Stimulated activated CD8-positive, alpha-beta memory T cell treated with anti-CD3 and anti-CD28 coated beads, Interleukin-2, amount 100 ng/mL, for 1 hour (primary cell): ENCODE data around the gene MAST4.

Experiments
- DNase-seq, 2 donors: peaks; one replicate each; pipeline ENCODE4 v3.0.0-alpha.2; 2020; ENCODE audit warnings: low read depth in 2 of 2

MAST4 gene

DNA sequence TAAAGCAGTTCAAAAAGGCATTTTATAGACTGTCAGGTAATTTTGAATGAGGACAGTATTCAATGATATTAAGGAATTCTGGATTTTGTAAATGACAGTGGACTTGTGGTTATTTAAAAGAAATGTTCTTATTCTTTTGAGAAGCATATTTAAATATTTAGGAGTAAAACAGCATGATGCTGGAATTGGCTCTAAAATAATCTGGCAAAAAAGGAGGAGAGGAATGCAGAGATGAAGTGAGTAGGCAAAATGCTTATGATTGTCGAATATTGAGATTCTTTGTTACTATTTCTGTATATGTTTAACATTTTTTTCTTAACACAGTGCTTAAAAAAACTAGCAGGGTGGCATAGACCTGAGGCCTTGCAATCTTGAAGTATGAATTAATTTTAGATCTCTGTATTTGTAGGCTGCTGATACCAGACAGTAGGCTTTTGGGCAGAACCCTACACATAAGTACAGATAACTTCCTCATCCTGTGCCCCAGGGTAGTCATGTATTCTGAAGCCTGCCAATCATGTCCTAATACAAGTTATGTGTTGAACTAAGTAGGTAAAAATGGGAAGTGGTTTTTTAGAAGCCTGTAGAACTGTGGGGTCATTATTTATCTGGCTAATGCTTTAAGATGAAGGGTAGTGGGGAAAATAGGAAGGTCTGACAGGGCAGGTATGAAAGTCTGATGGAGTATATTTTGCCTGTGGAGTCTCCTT, 591.0 kb downstream of the MAST4 start:
- no peak for DNase-seq

DNA sequence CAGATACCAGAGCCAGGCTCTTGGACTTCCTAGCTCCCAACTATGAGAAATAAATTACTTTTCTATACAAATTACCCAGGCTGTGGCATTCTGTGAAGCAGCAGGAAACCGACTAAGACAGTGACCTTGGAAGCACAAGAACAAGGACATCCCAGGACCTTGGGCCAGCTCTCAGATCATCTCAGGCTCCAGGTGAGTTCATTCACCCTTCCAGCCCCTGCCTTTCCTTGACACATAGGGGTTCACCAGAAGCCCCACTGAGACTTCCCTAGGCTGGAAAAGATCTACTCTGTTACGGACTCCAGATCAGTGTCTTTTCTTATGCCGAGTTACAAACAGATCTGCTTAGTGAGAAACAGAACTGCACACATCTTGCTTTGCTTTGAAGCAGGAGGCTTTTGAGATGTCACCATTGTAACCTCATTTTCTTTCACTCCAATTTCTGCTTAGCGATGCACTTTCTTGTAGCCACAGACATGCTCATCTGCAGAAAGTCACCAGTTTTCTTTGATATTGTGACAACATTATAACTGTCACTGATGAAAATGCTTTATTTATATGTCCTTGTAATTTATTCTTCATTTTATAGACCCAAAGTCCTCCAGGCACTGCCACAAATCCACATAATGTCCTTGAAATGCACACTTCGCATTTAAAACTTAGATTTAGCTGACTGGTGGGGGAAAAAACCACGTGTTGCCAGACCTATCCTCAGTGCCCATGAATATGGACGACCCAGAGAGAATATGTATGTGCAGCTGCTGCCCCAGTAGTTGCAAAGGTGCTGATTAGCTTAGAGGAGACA, 592.3 kb downstream of the MAST4 start:
- no peak for DNase-seq

DNA sequence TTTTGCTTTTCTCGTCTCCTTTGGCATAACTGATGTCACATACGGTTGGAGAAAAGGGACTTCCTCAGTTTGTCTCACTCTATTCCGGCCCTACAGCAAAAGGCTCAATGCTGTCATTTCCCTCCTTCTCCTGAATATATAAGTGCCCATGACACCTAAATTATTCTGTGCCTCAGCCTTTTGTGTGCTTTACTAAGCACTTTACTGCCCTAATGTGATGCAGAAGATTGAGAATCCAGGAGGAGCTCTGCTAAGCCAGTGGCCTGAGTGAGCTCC, 592.8 kb downstream of the MAST4 start:
- DNase-seq, result no peak

DNA sequence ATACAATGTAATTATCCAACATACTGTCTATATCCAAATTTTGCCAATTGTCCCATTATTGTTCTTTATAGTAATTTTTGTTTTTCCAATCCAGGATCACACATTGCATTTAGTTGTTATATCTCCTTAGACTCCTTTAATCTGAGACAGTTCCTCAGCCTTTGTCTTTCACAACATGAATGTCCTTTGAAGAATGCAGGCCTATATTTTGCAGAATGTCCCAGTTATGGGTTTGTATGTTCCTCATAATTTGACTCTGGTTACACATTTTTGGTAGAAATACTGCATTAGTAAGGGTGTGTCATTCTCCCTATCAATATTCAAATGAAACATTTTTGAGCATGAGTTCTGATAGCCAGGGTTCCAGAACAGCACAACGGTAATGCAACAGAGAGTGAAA, 593.7 kb downstream of the MAST4 start:
- DNase-seq, result no peak

DNA sequence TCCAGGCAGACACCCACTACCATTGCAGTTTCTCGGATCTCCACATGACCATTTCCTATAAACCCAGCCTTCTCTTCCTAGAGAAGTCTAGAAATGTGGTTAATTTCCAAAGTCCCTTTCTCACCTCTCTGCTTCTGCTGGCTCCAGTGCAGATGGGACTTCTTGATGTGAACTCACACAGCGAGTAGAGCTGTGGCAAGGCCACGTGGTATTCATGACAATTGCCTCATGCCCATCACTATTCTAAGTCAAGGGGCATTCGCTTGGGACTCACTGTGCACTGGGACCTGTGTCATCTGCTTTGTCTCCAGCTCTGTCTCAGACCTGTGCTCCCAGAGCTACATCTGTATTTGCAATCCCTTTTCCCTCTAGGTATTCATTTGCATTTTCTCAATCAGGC, 594.2 kb downstream of the MAST4 start:
- DNase-seq, result no peak

DNA sequence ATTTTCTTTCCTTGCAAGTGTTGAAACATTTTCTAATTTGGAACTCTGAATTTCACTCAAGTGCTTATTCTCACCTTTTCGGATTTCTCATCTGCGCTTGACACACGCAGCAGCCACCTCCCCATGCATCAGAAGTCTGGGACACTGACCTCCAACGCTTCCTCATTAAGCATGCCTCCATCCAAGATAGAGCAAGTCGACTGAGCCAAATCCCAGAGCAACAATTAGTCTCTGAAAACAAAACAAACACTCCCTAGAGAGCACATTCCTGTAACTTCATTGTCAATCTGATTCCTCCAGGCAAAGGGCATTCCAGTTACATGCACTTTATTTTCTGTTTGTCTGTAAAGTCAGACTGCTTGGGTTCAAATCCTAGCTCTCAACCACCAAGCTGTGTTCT, 594.7 kb downstream of the MAST4 start:
- no peak for DNase-seq

DNA sequence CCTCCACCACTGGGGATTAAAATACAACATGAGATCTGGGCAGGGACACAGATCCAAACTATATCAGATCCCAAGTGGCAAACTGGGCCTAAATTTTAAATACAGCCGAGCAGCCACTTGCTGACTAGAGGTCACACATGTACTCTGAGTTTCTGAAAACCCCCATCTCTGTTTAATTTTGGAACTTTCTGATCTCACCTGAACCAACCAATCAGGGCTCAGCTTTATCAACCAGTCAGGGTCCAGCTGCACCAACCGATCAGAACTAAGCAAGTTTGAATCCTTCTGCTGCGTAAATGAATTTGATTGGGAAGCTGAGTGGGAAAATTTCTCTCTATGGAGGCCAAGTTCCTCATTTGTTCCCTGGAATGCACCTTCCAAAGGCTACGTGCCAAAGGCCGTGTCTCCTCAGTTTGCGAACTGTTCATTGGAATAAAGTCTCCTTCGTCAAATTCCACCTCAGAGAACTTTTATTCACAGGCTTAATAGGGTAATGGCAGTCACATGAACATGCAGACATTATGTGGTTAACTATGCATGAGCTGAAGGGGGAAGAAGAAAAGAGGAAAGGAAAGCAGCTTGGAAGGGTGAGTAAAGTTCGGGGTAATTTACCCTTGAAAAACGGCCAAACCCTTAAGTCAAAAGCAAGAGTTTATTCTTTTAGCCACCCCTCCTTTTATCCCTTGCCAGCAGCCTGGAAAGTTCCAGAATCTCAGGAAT, 596.7 kb downstream of the MAST4 start:
- DNase-seq, result no peak

DNA sequence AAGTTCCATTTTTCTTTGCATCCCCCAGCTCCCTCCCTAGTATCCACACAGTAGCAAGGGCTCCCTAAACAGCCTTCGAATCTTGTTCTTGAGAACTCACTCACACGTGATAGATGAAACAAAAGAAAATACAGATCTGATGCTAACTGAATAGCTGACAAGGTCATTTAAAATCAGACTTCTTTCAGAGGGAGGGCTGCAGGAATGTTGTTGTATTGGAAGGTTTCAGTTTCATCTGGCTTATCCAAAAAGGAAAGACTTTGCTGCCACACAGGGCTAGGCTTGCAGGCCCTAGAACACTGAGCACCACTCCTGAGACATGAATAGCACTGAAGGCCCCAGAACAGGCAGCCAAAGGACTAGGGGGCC, 597.2 kb downstream of the MAST4 start:
- DNase-seq, result no peak

DNA sequence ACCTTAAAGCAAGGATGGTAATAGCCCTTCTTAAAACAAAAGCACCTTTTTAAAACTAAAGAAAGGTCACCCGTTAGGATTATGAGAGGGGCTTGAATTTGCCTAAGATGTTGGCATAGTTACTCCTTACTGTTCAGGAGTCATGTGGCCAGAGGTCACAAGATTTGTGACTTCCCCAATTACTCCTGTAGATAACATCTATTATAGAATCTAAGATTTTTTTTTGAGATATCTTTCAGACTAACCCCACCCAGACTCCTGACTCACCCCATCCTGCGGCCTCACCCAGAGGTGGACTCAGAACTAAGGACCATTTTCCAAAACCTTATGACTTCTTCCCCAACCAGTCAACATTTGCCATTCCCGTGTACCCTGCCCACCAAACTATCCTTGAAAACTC, 598.0 kb downstream of the MAST4 start:
- no peak for DNase-seq

DNA sequence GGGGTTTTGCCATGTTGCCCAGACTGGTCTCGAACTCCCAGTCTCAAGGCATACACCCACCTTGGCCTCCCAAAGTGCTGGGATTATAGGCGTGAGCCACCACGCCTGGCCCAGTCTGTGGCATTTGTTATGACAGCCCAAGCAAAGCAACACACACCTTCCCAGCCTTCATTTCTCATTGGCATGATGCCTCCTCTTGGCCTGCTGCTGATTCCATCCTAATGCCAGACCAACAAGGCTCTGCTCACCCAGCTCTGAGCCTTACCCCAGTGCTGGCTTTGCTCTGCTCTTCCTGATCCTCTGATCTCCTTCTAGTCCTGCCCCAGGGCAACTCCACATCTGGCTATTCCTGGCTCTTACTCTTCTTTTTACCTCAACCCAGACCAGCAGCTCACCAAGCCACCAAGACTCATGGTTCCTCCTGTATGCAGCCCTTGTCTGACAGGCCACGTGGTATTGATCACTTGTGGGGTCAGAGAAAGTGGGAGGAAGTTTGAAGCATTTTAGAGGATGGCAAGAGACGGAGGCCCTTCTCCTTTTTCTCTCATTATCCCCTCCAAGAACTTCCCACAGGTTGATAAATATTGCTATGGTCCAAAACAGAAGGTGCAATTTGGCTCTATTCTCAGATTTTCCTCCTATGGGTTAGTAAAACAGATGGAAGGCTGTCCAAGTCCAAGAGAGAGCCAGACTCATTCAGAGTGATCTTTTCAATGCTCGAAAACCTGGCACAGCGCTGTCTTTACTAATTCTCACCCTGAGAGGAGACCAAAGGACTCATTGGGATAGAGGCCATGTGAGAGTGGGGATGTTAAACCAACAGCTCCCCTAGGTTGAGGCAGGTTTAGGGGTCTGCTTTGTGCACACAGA, 599.4 kb downstream of the MAST4 start:
- DNase-seq, result no peak

DNA sequence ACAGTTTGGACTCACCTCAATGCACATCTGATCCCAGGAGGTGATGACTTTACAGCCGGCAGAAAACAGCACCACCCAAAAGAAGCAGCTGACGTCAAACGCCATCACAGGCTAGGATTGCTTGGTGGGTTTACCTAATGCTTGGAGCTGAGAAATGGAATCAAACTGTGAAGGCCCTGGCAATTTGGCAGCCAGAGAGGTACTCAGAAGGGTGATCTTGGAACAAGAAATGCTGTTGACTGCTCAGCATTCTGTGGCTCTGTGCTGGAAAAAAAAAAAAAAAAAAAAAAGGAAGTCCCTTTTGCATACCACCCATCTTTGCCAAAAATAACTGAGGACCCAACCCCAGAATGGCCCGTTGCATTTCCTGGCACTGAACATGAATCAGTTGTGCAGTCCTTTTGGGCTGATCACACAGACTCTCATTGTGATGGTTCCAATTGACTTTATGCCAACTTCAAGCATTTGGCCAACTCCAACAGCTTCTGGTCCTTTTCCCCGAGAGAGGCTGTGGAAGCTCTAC, 600.4 kb downstream of the MAST4 start, which contains the start of gene CD180:
TSS of gene CD180 (minus strand) at position 263 of the 523 bp plus-strand sequence. CDS start at position 105, 158 bp downstream.
- DNase-seq, result no peak

DNA sequence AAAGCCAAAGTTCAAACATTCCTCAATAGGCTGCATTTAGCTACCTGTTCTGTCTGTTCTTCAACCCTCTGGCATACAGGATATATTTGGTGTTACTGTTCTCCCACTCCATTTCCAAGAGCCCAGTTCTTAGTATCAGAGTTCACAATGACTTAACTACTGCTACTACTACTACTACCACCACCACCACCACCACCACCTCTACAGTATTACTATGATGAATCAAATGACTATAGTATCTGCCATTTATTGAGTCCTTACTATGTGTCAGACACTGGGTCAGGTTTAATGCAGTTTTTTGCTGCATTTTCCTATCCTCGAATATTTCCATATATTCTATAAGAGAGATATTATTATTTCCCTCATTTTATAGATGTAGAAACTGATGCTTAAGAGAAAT, 601.3 kb downstream of the MAST4 start:
- DNase-seq, result no peak

DNA sequence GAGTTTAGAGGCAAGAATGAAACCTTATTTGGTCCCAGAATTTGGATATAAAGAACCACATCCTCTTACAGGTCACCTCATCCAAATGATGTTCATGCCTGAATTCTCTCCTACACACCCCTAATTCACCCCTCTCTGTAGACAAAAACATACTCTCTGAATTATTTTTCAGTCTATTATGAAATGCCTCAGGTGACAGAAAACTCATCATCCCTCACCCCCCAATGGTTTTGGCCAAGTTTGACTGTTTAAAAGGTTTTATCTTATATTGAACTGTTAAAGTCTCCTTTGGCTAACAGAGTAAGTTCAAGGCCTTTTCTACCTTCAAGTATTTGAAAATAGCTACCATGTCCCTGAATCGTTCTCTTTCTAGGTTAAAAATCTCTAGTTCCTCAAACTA, 602.7 kb downstream of the MAST4 start:
- DNase-seq, result no peak

DNA sequence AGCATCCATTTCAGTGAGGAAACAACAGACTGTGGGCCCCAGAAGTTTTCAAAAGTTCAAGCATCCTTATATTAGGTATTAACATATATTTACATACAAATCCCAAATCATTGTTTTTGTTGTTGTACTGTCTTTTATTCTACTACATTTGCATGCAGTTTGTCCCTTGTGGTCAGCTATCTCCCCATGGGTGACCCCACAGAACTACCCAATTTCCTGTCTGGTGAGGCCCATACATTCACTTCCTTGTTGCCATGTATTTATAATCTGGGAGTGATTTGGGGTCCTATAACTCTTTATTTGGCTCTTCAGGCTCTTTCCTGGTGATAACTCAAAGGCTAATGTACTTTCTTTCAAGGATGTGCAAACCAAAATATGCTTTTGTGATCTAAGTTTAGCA, 603.7 kb downstream of the MAST4 start:
- DNase-seq, result no peak

DNA sequence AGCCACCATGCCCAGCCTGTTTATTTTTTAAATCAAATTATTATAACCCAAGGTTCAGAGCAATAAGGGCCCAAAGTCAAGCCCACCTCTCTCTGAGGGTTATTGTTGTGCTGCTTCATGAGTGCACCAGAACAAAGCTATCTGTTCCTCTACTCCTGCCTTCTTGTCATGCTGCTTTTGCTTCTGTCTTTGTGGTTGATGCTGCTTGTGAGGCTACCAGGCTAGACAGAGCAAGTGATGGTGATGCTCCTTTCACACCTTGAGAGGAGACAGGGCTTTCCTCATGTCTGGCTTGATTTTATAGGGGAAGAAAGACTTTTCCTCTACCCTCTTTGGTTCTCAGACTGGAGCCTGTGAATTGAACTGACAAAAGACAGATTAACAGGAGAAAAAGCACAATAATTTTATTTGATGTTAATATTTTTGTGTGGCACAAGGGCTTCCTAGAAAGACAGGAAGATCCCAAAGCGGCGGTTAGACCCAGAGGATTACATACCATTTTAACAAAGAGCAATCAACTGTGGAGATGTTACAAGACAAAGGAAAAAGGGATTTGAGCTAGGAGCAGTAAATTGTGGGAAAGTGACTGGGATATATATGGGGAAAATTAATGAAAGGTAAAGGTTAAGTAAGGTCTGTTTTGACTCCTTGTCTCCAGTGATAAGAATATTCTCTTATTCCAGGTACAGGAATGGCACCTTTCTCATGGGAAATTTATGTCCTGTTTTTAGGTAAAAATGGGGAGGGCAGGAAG, 604.8 kb downstream of the MAST4 start:
- no peak for DNase-seq

DNA sequence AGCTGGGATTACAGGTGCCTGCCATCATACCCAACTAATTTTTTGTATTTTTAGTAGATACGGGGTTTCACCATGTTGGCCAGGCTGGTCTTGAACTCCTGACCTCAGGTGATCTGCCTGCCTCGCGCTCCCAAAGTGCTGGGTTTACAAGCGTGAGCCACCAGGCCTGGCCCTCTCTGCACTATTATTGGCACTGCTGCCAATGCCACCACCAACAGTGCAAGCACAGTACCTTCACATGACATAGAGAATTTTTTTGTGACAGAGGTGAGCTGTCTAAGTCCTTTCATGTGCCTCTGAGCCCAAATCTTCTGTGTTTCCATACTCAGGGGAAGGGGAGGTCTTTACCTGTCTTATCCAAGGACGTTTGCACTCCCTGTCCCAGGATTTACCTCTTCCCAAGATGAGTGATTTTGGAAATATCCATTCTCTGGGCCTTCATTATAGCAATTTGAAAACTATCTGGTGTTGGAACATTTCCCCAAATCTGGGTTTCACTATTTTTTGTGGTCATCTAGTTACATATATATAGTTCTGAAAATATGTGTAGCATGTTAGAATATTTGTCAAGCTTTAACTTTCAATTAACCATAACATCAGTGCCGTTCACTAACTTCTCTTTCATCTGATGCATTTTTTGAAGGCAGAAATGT, 605.8 kb downstream of the MAST4 start:
- DNase-seq, result no peak

DNA sequence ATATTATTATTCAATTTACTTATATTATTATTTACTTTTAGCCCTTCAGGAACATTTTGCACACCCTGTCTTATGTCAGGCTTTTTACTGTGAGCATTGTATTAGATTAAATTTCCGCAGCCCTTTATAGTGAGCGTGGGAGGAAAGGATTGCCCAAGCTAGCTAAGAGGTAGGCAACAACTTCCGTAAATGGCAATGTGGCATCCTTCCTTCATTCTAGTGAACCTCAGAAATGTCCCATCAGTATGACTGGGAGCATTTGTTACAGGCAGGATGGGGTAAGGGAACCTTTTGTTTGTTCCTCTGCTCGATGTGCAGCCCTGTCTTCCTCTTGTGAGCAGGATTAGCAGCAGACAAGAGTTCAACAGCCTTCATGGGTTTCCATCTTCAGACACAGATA, 606.6 kb downstream of the MAST4 start:
- DNase-seq, result no peak

DNA sequence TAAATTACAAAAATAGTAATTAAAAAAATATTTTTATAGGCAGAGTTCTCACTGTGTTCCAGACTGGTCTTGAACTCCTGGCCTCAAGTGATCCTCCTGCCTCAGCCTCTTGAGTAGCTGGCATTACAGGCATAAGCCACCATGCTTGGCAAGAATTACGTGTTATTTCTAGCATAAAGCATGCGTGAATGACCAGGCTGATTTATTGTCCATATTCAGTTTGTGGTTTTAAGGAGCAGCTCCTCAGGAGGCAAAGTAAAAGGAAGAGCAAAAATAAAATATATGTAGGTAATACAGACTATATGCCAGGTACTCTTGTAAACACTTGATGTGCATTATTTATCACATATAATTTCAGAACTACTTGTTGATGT, 607.5 kb downstream of the MAST4 start:
- DNase-seq, result no peak

DNA sequence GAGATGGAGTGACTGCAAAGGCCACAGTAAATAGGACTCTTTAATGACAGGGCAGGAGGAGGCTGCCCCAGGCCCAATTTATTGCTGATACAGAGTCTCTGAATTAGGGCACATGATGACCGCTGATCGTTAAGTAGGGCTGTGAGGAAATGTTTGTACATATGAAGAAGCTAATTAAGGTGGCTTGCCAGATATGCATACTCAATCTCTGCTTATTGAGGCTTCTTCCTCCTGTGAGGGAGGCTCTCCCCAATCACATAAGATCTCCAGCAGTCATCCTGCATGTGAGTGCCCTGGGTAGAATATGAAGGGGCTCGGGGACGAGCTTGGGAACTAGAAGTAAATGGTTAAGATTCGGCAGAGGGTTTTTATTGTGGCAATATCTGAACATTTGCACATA, 608.6 kb downstream of the MAST4 start:
- DNase-seq, result no peak

DNA sequence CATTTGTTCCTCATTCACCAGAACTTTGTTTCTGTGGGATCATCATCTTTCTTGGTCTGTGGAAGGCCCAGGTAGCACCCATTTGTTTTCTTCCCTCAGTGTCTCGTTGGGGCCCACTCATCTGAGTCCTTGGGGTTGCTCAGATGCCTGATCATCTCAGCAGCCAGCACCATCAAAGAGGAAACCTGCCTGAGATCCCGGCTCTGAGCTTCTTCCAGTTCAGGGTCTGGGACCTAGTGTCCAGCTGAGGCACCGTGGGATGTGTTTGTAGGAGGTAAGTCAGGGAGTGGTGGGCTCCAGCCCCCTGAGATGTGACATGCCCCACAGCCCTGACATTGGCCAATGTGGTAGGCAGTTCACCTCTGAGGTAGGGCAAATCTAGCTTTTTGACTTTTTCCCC, 609.8 kb downstream of the MAST4 start:
- no peak for DNase-seq

DNA sequence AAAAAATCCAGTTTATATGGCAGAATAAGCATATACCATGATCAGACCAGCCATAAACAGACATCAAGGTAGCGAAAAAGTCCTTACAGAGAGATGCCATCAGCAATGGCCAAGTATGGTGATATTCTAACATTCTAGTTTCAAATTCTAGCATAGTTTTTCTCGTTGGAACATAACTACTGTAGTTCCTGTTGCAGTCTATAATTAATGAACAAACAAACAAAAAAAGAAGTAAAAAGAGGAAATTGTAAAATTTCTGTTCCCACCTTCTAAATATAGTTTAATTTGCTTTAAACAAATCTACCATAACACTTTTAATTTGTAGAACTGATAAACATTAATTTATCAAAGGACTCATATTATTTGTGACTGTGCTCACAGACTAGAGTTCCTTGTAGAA, 610.3 kb downstream of the MAST4 start:
- DNase-seq, result no peak
